ENCODE results near the gene PTPRM. TPM values are rescaled to one million over a fixed set of nuclear protein-coding genes. Genes with fewer than 3 reads are reported as not detected.

PTPRM gene
- total and polyA plus RNA-seq, 2 of the 4 experiments (the other 2 are of a cell fraction), result 28.3 to 51.2 TPM

DNA sequence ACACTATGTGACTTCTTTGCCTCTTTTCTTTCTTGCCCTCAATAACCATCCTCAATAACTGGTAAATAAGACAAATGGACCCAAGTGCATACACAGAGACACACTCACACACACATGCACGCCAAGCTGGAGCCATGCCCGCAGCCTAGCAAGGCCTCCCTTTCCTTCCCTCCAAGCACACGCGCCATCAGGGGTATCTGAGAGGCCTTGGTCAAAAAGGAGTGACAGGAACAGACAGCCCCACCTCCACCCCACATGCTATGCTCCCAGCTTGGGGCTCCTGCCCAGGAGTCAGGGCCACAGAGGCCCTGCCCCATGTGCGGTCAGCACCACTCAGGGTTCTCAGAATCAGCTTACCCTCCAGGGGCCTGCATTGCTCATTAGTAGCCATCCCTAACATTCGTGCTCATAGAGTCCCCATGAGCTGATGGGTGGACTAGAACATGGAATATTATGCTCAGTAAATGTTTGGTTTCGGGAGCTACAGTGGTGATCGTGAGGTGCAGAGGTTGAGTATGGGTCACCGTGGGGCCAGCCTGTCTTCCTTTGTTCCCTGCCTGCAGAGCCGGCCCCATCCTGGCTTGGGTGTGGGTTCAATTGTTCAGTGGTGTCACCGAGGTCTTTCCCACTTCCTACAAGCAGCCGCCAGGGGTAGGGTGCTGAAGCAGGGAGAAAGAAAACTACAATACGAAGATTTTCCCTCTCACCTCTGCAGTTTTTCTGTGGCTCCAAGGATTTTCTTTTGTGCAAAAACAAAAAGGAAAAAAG is 884.0 kb downstream of the PTPRM start:
- DNase-seq (no peak), ATAC-seq (ENCODE audit: low read depth) (no peak)
- no peak overlapping the region for H2AK5ac ChIP-seq (ENCODE audit: low read depth, low read length)
- no peak overlapping the region for H2BK120ac ChIP-seq (ENCODE audit: low read depth, low read length)
- no peak overlapping the region for H3K4ac ChIP-seq (ENCODE audit: low read depth, low read length)
- no peaks in the 10 kb centered on the region for H3K79me1 ChIP-seq (ENCODE audit: low read depth in 1 of 2, low read length in 2 of 2)
- H3K9ac ChIP-seq (ENCODE audit: low read depth, low read length), result no peak overlapping the region
- peaks cover 9% of the 10 kb centered on the region for H3K27me3 ChIP-seq (ENCODE audit: control insufficient read depth, insufficient read depth, low read length)
- H2AK9ac ChIP-seq (replicated peaks; ENCODE audit: low read depth, low read length, poor library complexity), result no peak overlapping the region
- H3K4me2 ChIP-seq (ENCODE audit: low read depth, low read length), result no peak overlapping the region
- 67% methylated on average over 1 of the region's 13 CpGs; no CpG with 5 or more reads in 1 of the 2 experiments for WGBS, 2 experiments (ENCODE audit: extremely low coverage in 2 of 2, insufficient read length in 1 of 2)
- H3K9me3 ChIP-seq (ENCODE audit: control insufficient read depth, insufficient read depth, low read length), result no peaks in the 10 kb centered on the region
- no peaks in the 10 kb centered on the region for H4K20me1 ChIP-seq (ENCODE audit: insufficient read depth, low read length)
- H2BK15ac ChIP-seq (ENCODE audit: low read depth, low read length), result no peak overlapping the region
- POLR2A ChIA-PET (ENCODE audit: unreplicated experiment), result no interaction called here
- intact Hi-C loops (cut with micrococcal nuclease), result no loop called here
- no peak overlapping the region for H2BK20ac ChIP-seq (ENCODE audit: low read depth, low read length)
- H4K5ac ChIP-seq (ENCODE audit: low read depth, low read length), result no peak overlapping the region
- in situ Hi-C loops (cut with MboI; ENCODE audit: low sequenced_read_pairs), result no loop called here
- dilution Hi-C loops (cut with HindIII; ENCODE audit: low sequenced_read_pairs, unreplicated experiment), result no loop called here
- no peak overlapping the region for H3K56ac ChIP-seq (ENCODE audit: extremely low read depth, insufficient read depth, low read length)
- no peak overlapping the region for H3K23ac ChIP-seq (ENCODE audit: low read depth, low read length)
- no TSS peak for BruUV-seq (replicated peaks)
- H3K9me1 ChIP-seq (ENCODE audit: insufficient read depth, low read length), result no peaks in the 10 kb centered on the region
- no peak overlapping the region for H4K8ac ChIP-seq (ENCODE audit: low read depth in 2 of 2, low read length in 2 of 2)
- TF ChIP-seq RFX5 (IDR thresholded peaks at IDR 0.05; ENCODE audit: low read depth, low read length), result no peak
- TF ChIP-seq CEBPB (IDR thresholded peaks at IDR 0.05; ENCODE audit: low read depth, low read length), result no peak
- TF ChIP-seq MAFK (IDR thresholded peaks at IDR 0.05; ENCODE audit: low read depth, low read length), result no peak
- TF ChIP-seq FOS (IDR thresholded peaks at IDR 0.05; ENCODE audit: low read depth, low read length), result no peak
- TF ChIP-seq, protein P1, sequence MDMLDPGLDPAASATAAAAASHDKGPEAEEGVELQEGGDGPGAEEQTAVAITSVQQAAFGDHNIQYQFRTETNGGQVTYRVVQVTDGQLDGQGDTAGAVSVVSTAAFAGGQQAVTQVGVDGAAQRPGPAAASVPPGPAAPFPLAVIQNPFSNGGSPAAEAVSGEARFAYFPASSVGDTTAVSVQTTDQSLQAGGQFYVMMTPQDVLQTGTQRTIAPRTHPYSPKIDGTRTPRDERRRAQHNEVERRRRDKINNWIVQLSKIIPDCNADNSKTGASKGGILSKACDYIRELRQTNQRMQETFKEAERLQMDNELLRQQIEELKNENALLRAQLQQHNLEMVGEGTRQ (IDR thresholded peaks at IDR 0.05; ENCODE audit: low read depth, low read length), result no peak
- no peak for TF ChIP-seq MAZ (IDR thresholded peaks at IDR 0.05; ENCODE audit: borderline replicate concordance, low read depth, low read length)
- TF ChIP-seq NFE2L2 (IDR thresholded peaks at IDR 0.05; ENCODE audit: low read depth, low read length), result no peak
- no peak for TF ChIP-seq RCOR1 (IDR thresholded peaks at IDR 0.05; ENCODE audit: insufficient replicate concordance, low read length)
- TF ChIP-seq SMC3 (IDR thresholded peaks at IDR 0.05; ENCODE audit: low read depth, low read length), result no peak
- no peak for TF ChIP-seq ELK1 (IDR thresholded peaks at IDR 0.05; ENCODE audit: borderline replicate concordance, low read depth, low read length)
- no peak for TF ChIP-seq BHLHE40 (IDR thresholded peaks at IDR 0.05; ENCODE audit: low read depth, low read length)
- no peak for TF ChIP-seq RAD21 (IDR thresholded peaks at IDR 0.05; ENCODE audit: low read length)
- TF ChIP-seq CHD1 (IDR thresholded peaks at IDR 0.05; ENCODE audit: low read depth, low read length), result no peak
- no peak for TF ChIP-seq MXI1 (IDR thresholded peaks at IDR 0.05; ENCODE audit: borderline replicate concordance, low read depth, low read length)
- TF ChIP-seq POLR2A (IDR thresholded peaks at IDR 0.05; ENCODE audit: low read depth, low read length), result no peak
- no peak for TF ChIP-seq CTCF (conservative IDR thresholded peaks at IDR 0.05; ENCODE audit: low read depth, low read length)
- no peak overlapping the region for H4K91ac ChIP-seq (ENCODE audit: insufficient read depth, low read depth, low read length)
- no peak overlapping the region for H3K4me3 ChIP-seq (ENCODE audit: insufficient read depth, low read depth, low read length)
- no peak overlapping the region for H3K27ac ChIP-seq (ENCODE audit: insufficient read depth, low read length)
- H3K36me3 ChIP-seq (ENCODE audit: control insufficient read depth, insufficient read depth, low read length), result no peaks in the 10 kb centered on the region
- no peak overlapping the region for H2AFZ ChIP-seq (replicated peaks; ENCODE audit: low read length, poor library complexity)
- no peak overlapping the region for H3K18ac ChIP-seq (ENCODE audit: low read depth, low read length)
- no peak overlapping the region for H2BK5ac ChIP-seq (ENCODE audit: low read depth, low read length, poor library complexity, severe bottlenecking)
- no peaks in the 10 kb centered on the region for H3K4me1 ChIP-seq (ENCODE audit: control insufficient read depth, insufficient read depth, low read length)
- no peak overlapping the region for H3K14ac ChIP-seq (replicated peaks; ENCODE audit: low read depth, low read length)
- CTCF ChIA-PET, result no interaction called here
